GF-D8 (cell line): Measurements from ENCODE around the gene DCST1.
A peak's percentile ranks its signal among the peaks of the same experiment; 100 is the strongest.

ENCODE experiments used
- DNase-seq: peaks from one replicate; lab custom pipeline; 2025; lab: John Stamatoyannopoulos, UW

The DCST1 gene

GRCh38 chr1:155053531-155054105, 20.0 kb downstream of the DCST1 start:
- DNase-seq = no peak

GRCh38 chr1:155057104-155057503, 23.5 kb downstream of the DCST1 start:
- DNase-seq = no peak

- DNase-seq = no peak
These were observed 24.2 kb downstream of the DCST1 start for GRCh38 chr1:155057788-155058211.

GRCh38 chr1:155060736-155061135, 27.1 kb downstream of the DCST1 start:
- no peak for DNase-seq

GRCh38 chr1:155061381-155062150, 27.9 kb downstream of the DCST1 start:
- DNase-seq = peak; percentile 26

GRCh38 chr1:155062151-155062686, 28.6 kb downstream of the DCST1 start:
- no peak for DNase-seq

GRCh38 chr1:155062702-155063411, 29.2 kb downstream of the DCST1 start:
- no peak for DNase-seq

- peak; percentile 21 for DNase-seq
These were observed 30.0 kb downstream of the DCST1 start, which contains the start of gene EFNA4 for GRCh38 chr1:155063550-155064110. EFNA4 (plus strand) TSS chr1:155063740; CDS start chr1:155063824, 84 bp downstream.

GRCh38 chr1:155064111-155064831, 30.6 kb downstream of the DCST1 start:
- no peak for DNase-seq

GRCh38 chr1:155064832-155065429, 31.3 kb downstream of the DCST1 start:
- no peak for DNase-seq

- DNase-seq = no peak
These were observed 33.2 kb downstream of the DCST1 start for GRCh38 chr1:155066777-155067176.

GRCh38 chr1:155068599-155068998, 35.0 kb downstream of the DCST1 start:
- no peak for DNase-seq

- no peak for DNase-seq
These were observed 36.0 kb downstream of the DCST1 start for GRCh38 chr1:155069551-155070157.

- DNase-seq = no peak
These were observed 36.6 kb downstream of the DCST1 start for GRCh38 chr1:155070158-155070621.

GRCh38 chr1:155070721-155071569, 37.3 kb downstream of the DCST1 start:
- DNase-seq = no peak

- no peak for DNase-seq
These were observed 38.1 kb downstream of the DCST1 start for GRCh38 chr1:155071701-155072100.

- no peak for DNase-seq
These were observed 39.1 kb downstream of the DCST1 start for GRCh38 chr1:155072531-155073289.

GRCh38 chr1:155073377-155074242, 40.0 kb downstream of the DCST1 start:
- no peak for DNase-seq
